ENCODE data around the gene TSR1.

Gene TSR1

DNA sequence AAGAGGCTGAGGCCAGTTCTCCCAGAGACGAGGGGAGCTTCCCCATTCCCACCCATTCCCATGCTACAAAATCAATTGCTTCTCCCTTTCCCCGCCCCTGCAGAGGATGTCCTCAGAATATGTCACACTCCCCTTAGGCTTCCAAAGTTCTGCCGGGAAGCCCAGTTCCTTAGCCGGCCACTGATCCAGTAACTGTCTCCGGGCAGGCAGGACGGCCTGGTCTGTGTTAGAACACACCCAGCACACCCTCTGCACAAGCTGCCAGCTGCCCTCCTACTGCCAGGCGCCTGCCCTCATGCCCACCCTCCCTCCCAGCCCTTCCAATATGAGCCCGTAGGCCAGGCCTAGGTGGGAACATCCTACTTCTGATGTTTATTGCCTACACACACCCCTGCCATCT lies 32.1 kb upstream of the TSR1 start:
- no peak for FAIRE-seq

GRCh38 chr17:2366747-2367494 lies 30.7 kb upstream of the TSR1 start:
- FAIRE-seq, result no peak

DNA sequence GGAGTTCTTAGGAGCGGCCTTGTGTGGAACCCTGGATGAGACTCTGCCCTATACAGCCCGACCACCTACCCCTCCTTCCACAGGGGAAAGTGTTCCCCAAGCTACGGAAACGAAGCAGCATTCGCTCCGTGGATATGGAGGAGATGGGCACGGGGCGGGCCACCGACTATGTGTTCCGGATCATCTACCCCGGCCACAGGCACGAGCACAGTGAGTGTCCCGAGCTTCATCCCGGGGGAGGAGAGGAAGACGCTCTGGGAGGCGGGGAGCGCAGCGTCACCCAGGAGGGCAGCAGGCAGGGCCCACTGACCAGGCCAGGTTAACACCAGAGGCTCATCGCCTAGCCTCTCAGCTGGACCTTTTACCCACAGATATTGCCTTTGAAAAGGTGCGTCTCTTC lies 28.9 kb upstream of the TSR1 start:
- no peak for FAIRE-seq

GRCh38 chr17:2364763-2365116 lies 28.5 kb upstream of the TSR1 start:
- FAIRE-seq, result no peak

DNA sequence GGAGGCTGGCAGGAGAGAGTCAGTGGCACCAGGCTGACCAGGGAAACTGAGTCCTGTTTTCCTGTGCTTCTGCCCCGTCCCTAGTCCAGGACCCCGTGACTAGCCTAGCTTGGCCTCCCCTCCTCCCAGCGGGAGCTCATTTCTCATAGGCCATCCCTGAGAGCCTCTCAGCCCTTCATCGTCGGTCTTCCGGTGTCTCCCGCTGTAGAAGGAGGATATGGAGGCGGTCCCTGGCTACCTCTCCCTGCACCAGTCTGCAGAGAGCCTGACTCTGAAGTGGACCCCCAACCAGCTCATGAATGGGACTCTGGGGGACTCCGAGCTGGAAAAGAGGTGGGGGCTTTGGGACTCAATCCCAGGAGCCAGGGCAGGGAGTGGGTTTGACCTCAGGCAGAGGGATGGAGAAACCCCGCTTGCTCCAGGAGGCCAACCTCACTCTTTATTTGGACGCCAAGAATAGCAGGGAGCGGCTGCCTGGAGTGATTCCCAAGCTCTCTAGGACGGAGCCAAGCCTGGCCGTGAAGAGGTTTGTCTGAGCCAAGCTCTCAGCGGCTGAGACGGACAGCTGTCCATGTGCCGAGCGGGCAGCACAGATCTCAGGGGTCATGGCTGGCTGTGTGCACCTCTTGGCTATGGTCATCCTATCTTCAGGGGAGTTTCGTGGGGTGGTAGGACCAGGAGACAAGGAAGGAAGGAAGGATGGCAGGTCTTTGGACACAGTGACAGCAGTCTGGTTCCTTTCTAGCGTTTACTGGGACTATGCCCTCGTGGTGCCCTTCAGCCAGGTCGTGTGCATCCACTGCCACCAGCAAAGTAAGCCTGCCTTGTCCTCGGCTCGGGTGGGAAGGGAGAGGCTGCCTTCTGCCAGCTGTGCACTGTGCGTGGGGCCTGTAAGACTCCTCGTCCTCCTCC lies 27.9 kb upstream of the TSR1 start:
- no peak for FAIRE-seq

- no peak for FAIRE-seq
These were observed 27.1 kb upstream of the TSR1 start for GRCh38 chr17:2363318-2363717.

GRCh38 chr17:2362881-2363280 lies 26.6 kb upstream of the TSR1 start:
- no peak for FAIRE-seq

DNA sequence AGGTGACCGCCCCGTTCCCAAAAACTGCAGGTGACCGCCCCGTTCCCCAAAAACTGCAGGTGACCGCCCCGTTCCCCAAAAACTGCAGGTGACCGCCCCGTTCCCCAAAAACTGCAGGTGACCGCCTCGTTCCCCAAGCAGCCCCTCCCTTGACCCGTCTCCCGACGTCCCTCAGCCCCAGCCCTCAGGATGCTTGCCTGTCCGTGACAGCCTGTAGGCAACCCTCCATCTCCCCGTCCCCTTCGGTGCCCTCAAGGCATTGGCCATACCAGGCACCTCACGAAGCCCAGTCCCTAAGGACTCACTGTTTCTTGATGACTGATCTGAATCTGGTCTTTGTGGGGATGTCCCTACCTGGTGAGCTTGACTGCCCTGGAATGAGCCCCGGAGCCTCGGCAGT lies 26.2 kb upstream of the TSR1 start:
- FAIRE-seq, result no peak

DNA sequence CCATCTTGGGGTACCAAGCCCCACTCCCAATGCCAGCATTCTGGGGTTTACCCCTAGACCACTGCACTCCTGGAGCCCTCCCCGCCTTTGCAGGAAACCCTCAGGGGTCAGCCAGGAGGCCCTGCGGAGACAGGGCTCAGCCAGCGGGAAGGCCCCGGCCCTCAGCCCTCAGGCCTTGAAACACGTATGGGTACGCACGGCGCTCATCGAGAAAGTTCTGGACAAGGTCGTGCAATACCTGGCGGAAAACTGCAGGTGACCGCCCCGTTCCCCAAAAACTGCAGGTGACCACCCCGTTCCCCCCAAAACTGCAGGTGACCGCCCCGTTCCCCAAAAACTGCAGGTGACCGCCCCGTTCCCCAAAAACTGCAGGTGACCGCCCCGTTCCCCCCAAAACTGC lies 25.8 kb upstream of the TSR1 start:
- no peak for FAIRE-seq

GRCh38 chr17:2361010-2361760 lies 24.9 kb upstream of the TSR1 start:
- no peak for FAIRE-seq

GRCh38 chr17:2357931-2358434 lies 21.7 kb upstream of the TSR1 start:
- no peak for FAIRE-seq

- FAIRE-seq, result no peak
These were observed 21.0 kb upstream of the TSR1 start for GRCh38 chr17:2357237-2357636.

DNA sequence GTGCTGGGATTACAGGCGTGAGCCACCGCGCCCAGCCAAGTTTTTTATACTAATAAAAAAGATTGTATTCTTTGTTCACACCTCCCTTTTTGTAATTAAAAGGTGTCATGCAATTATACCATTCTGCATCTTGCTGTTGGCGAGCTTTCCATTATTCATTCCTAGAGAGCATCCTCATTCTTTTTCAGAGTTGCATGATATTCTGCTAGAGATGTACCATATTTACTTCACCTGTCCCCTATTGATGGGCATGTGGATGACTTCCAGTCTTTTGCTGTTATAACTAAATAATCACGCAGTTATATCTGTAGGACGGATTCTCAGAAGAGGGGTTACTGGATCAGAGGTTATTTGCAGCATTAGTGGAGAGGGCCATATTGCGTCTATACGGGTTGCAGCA lies 18.1 kb upstream of the TSR1 start:
- no peak for FAIRE-seq

- no peak for FAIRE-seq
These were observed 15.0 kb upstream of the TSR1 start for GRCh38 chr17:2351269-2351668.

- peak; percentile 37 for FAIRE-seq
These were observed 11.8 kb upstream of the TSR1 start for GRCh38 chr17:2347805-2348685.

GRCh38 chr17:2346475-2346874 lies 10.2 kb upstream of the TSR1 start:
- no peak for FAIRE-seq

DNA sequence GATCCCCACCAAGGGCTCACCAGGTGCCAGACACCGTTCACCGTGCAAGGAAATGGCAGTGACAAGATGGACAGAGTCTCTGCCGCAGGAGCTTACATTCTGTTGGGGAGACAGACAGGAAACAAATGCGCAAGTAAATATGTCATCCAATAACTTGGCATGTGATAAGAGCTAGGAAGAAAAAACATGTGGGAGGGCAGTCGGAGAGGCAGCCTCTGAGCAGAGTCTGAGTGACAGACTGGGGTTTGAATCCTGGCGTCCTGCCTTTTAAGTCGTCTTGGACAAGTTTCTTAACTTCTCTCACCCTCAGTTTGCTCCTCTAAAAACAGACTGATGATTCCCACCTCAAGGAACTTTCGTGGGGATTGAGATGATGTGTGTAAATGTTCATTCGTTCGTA lies 8.3 kb upstream of the TSR1 start:
- FAIRE-seq, result no peak

DNA sequence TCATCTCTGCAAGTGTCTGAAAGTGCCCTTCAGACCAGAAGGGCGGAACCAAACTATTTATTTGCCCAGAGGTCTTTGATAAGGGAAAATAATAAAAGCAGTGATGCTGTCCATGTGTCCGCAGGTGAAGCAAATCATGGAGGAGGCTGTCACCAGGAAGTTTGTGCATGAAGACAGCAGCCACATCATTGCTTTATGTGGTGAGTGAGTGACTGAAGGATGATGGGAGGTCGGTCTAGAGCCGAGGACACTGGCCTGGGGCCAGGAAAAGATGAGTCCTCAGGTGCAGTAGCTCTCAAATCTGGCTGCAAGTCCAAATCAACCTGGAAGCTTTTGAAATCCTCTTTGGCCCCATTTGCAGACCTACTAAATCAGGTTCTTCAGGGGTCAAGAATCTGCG lies 7.2 kb upstream of the TSR1 start:
- no peak for FAIRE-seq

DNA sequence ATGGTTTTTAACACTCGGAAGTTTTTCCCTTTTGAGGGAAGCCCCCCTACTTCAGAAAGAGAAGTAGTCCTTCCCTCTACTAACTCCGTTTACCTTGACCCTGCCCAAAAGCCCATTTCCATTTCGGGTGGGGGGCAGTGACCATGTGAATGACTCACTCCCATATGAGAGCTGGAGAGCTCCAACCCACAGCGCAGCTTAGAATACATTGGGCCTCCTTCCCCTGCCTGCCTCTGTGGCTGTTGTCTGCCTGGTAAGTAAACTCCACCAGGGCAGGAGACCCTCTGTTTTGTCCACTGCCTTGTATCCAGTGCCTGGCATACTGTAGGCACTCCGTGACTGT lies 2.0 kb upstream of the TSR1 start:
- FAIRE-seq, result no peak

- FAIRE-seq, result no peak
These were observed 1.5 kb upstream of the TSR1 start for GRCh38 chr17:2337544-2338314.

DNA sequence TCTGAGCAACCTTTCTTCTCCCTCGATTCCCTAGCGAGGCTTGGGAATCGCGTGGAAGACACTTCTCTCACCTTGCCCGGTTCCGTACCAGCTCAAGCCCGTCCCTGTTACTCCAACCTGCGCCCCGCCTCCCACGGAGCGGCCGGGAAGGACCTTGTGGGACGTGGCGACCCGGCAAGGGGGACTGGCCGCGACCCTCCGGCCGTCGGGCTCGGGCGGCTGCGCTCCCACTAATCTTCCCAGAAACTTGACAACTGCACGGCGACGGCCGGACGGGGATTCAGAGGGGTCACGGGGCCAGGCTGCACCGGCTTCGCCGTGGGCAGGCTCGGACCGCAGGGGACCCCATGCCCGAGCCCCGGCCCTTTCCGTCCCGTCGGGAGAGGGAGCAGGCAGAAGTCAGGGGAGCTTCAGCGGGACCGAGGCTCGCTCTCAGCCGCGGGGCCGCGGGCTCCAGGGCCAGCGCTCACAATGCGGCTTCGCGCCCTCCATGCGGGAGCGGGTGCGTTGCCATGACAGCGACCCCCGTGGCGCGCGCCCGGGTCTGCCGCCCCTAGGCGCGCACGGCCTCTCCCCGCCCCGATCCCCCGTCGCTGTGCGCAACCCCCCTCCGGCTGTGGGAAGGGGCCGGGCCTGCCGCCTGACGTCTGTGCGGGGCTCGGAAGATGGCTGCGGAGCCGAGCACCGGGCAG lies 741 bp upstream of the TSR1 start, which contains the start of gene SGSM2:
Gene SGSM2, plus strand, starts transcription at position 650 of the 692 bp plus-strand sequence. CDS start 188 bp downstream, outside the sequence.
- FAIRE-seq, result no peak
